H1 (cell line): ENCODE results near the gene PPFIA2.

Experiments
- POLR2A ChIP-seq, 2 experiments: IDR thresholded peaks; 1 replicate in 1 of 2; 2 replicates in 1 of 2; pipeline ENCODE4 v1.6.1; 2011; ENCODE audit warnings: low read depth in 2 of 2, low read length in 2 of 2, mild to moderate bottlenecking in 2 of 2; ENCODE audit errors: control extremely low read depth in 1 of 2
- POLR2AphosphoS5 ChIP-seq: IDR thresholded peaks from 2 replicates; pipeline ENCODE4 v1.6.1; 2011; ENCODE audit warnings: low read depth, low read length
- SUZ12 ChIP-seq: fragments of 200-600 bp; sonication (generic); IDR thresholded peaks from 2 replicates; pipeline ENCODE4 v1.6.1; 2012; ENCODE audit warnings: mild to moderate bottlenecking, inconsistent platforms, low read length, moderate library complexity, mixed read lengths
- YY1 ChIP-seq: IDR thresholded peaks from 2 replicates; pipeline ENCODE4 v1.6.1; 2011; ENCODE audit warnings: low read depth, mild to moderate bottlenecking, low read length
- TF ChIP-seq, protein P1 (sequence below), 3 experiments: IDR thresholded peaks; 1 replicate in 2 of 3; 2 replicates in 1 of 3; pipeline versions ENCODE4 v1.5.1 to v1.6.1; 2011; ENCODE audit warnings: low read length in 3 of 3, mild to moderate bottlenecking in 3 of 3, inconsistent platforms in 2 of 3, low read depth in 1 of 3, moderate library complexity in 1 of 3; ENCODE audit not compliant: insufficient read depth in 1 of 3; ENCODE audit errors: control extremely low read depth in 1 of 3

DNA sequence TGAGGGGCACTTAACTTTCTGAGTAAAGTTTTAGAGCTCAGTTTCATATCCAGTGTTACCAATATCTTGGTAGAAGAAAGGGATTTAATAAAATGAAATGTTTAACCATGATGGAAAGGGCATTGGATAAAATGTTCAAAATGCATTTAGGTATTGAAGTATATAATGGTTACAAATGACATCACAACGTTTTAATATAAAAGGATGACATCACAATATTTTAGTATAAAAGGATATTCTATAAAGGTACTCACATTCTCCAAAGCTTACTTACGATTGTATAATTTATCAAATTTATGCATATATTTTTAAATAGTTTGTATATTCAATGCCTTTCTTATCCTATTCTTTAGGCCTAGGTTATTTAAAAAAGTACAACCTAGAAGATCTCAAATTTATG is 226.1 kb downstream of the PPFIA2 start:
- TF ChIP-seq, protein P1, sequence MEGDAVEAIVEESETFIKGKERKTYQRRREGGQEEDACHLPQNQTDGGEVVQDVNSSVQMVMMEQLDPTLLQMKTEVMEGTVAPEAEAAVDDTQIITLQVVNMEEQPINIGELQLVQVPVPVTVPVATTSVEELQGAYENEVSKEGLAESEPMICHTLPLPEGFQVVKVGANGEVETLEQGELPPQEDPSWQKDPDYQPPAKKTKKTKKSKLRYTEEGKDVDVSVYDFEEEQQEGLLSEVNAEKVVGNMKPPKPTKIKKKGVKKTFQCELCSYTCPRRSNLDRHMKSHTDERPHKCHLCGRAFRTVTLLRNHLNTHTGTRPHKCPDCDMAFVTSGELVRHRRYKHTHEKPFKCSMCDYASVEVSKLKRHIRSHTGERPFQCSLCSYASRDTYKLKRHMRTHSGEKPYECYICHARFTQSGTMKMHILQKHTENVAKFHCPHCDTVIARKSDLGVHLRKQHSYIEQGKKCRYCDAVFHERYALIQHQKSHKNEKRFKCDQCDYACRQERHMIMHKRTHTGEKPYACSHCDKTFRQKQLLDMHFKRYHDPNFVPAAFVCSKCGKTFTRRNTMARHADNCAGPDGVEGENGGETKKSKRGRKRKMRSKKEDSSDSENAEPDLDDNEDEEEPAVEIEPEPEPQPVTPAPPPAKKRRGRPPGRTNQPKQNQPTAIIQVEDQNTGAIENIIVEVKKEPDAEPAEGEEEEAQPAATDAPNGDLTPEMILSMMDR (IDR thresholded peaks at IDR 0.05; ENCODE audit: control extremely low read depth in 1 of 3, insufficient read depth in 1 of 3, low read depth in 1 of 3, low read length in 3 of 3), result no peak
- TF ChIP-seq POLR2AphosphoS5 (no peak), YY1 (no peak), POLR2A (IDR thresholded peaks at IDR 0.05; ENCODE audit: control extremely low read depth in 1 of 2, low read depth in 2 of 2, low read length in 2 of 2) (no peak), SUZ12 (no peak)
